Activated CD8-positive, alpha-beta memory T cell treated with anti-CD3 and anti-CD28 coated beads, Interleukin-2, amount 10 ng/mL, durations not matched to agents 7 days and 5 days (primary cell): ENCODE measurements around the gene LHX2. TPM values are rescaled to one million over a fixed set of nuclear protein-coding genes. Genes with fewer than 3 reads are reported as not detected.

Source experiments
- ATAC-seq: fragments of 150-1000 bp; cut with Tn5 transposase; one replicate; pipeline ENCODE4 v1.10.0; 2021; ENCODE audit warnings: moderate library complexity
- CTCF ChIA-PET: fragments of 350-600 bp; sonication (Branson Sonifier 250); formaldehyde crosslinking; loops from one replicate; lab custom pipeline; 2021; ENCODE audit warnings: antibody characterized with exemption; lab: Charles Lee
- DNase-seq: peaks from one replicate; pipeline ENCODE4 v3.0.0-alpha.2; 2020
- H3K27ac Mint-ChIP-seq: one replicate; pipeline ENCODE4 v1.8.0; 2021; ENCODE audit warnings: mild to moderate bottlenecking, mixed read lengths
- H3K27me3 Mint-ChIP-seq: one replicate; pipeline ENCODE4 v1.8.0; 2021; ENCODE audit warnings: mixed read lengths
- H3K36me3 Mint-ChIP-seq: one replicate; pipeline ENCODE4 v1.8.0; 2021; ENCODE audit warnings: mild to moderate bottlenecking, mixed read lengths
- H3K4me1 Mint-ChIP-seq: one replicate; pipeline ENCODE4 v1.8.0; 2021; ENCODE audit warnings: mixed read lengths
- H3K4me3 Mint-ChIP-seq: one replicate; pipeline ENCODE4 v1.8.0; 2021; ENCODE audit warnings: mild to moderate bottlenecking, moderate library complexity, mixed read lengths
- H3K9me3 Mint-ChIP-seq: one replicate; pipeline ENCODE4 v1.8.0; 2022; ENCODE audit warnings: low read depth, mixed read lengths
- total RNA-seq, 2 experiments: library from RNA; stranded (reverse); gene quantifications; one replicate each; pipeline ENCODE4 v1.2.3, GENCODE V29; 2021

Gene LHX2
- total RNA-seq, 2 experiments from 2014 or later, result not detected

DNA sequence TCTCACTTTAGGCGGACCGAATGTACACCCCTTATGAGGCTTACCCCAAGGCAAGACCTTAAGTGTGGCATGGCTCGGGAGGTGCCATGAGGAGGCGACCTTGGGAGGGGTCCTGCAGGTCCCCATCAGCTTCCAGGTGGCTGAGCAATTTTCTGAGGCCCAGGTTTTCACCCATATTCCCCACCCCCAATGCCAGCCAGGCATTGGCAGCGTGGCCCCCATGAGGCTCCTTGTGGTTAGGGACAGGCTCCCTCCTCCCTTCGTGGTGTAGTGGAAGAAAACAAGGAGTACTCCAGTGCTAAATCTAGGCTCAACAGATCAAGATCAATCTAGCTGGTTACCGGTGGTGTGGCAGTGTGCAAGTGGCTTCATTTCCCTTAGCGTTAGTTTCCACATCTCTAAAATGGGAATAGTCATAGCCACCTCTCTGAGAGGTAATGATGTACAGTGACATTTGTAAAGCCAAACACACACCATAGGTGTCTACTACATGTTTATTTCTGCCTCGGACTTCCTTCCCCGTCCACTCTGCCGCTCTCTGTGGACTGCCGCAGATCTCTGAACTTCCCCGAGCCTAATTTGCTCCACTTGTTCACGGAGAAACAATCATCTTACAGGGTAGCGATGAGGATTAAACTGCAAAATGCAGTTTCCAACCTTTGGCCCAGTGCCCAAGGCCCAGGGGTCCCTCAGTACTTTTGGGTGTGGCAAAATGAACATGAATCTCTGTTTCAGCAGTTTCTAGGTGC is 8.4 kb downstream of the LHX2 start:
- ATAC-seq (no peak), DNase-seq (no peak)
- H3K4me3 Mint-ChIP-seq, result no peak overlapping the region
- H3K27ac Mint-ChIP-seq, result no peak overlapping the region
- H3K4me1 Mint-ChIP-seq, result peaks cover 13% of the 10 kb centered on the region
- H3K9me3 Mint-ChIP-seq, result no peaks in the 10 kb centered on the region
- CTCF ChIA-PET, result interaction anchor here (2.4 kb wide), 1 partner anchor 21 kb away, joined by 10 read pairs; no protein-coding TSS in a partner anchor
- peaks cover 88% of the 10 kb centered on the region for H3K27me3 Mint-ChIP-seq
- peaks cover 2% of the 10 kb centered on the region for H3K36me3 Mint-ChIP-seq

DNA sequence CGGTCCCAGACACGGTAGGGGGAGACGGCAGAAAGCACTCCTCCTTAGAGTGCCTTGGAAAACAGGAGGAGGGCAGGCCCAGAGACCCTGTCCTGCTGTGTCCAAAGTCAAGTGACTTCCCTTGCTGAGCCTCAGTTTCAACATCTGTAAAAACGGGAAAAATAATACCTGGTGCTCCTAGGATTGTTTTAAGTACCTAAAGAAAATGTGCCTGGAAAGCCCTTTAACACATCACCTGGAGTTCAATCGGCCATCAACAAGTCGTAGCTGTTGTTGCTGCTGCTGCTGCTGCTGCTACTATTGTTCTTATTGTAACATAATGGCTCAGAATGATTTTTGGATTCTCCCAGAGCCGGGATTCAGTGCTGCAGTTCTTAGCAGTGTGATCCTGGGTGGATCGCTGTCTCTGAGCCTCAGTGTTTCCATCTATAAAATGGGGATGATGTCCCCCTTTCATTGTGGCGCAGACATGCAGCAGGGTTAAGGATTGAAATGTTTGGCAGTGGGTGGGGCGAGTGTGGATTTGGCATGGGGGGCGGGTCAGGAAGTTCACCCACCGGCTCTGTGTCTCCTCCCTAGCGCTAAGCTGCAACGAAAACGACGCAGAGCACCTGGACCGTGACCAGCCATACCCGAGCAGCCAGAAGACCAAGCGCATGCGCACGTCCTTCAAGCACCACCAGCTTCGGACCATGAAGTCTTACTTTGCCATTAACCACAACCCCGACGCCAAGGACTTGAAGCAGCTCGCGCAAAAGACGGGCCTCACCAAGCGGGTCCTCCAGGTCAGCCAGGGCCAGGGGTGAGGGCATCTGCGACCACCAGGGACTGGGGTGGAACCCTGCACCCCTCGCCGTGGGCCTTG is 9.2 kb downstream of the LHX2 start:
- ATAC-seq, result no peak
- H3K4me1 Mint-ChIP-seq, result peaks cover 13% of the 10 kb centered on the region
- H3K4me3 Mint-ChIP-seq, result no peak overlapping the region
- CTCF ChIA-PET, result no interaction called here
- H3K27ac Mint-ChIP-seq, result no peak overlapping the region
- peaks cover 83% of the 10 kb centered on the region for H3K27me3 Mint-ChIP-seq
- H3K36me3 Mint-ChIP-seq, result peaks cover 2% of the 10 kb centered on the region
- no peaks in the 10 kb centered on the region for H3K9me3 Mint-ChIP-seq
- DNase-seq, result no peak

DNA sequence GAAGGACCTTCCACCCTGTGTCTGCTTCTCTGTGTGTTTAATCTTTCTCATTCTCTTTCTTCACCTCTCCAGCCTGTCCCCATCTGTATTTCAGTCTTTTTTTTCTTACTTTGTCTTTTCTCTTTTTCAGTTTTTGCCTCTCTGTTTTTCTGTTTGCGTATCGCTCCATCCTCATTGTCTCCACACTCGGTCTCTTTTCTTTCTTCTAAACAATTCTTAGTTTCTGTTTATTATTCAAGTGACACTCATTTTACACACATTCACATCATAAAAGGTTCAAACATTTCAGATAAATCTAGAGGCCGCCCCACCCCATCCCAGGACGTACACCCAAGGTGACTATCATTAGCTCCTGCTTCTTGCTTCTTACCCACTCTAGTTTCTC is 9.8 kb downstream of the LHX2 start:
- DNase-seq, result no peak
- H3K27ac Mint-ChIP-seq, result no peak overlapping the region
- no peaks in the 10 kb centered on the region for H3K9me3 Mint-ChIP-seq
- H3K4me3 Mint-ChIP-seq, result no peak overlapping the region
- CTCF ChIA-PET, result no interaction called here
- no peak for ATAC-seq
- peaks cover 2% of the 10 kb centered on the region for H3K36me3 Mint-ChIP-seq
- H3K27me3 Mint-ChIP-seq, result peaks cover 84% of the 10 kb centered on the region
- H3K4me1 Mint-ChIP-seq, result peaks cover 12% of the 10 kb centered on the region

DNA sequence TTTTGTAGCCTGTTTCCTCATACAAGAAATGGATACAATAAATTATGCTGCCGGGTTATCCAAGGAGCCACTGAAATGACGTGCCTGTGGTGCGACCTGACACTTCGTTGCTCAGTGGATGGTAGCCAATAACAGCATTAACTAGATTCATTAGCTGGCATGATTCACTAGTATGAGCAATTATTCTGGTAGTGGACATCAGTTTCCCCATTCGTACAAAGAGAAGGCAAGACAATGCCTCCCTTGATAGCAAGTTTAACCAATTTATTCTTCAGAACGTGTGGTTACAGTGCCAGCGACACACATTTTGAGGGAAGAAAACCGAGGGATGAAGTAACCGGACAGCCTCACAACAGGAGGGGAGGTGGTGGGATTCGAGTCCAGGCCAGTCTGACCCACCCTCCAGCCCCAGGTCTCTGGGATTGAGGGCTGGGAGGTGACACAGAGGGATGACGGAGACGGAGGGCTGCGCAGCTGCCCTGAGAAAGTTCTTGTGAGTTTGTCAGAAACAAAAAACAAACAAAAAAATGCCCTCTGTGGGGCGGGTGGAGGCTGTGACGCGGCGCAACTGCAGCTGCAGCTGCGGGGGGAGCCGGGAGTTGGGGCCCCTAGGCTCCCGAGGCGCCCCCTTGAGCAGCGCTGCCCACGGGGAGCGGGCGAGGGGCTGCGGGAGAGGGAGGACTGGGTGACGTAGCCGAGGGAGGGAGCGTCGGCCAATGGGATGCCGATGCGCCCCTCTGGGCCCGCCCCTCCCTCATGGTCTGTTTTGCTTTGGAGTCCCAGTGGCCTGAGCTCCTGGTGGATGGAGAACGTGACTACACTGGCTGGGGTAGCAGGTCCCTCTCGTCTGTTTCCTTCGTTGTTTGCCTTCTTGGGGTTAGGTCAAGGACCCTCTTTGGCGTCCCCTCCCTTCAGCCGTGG is 10.9 kb downstream of the LHX2 start:
- CTCF ChIA-PET, result no interaction called here
- DNase-seq (no peak), ATAC-seq (no peak)
- Mint-ChIP-seq H3K4me1 (peaks cover 6% of the 10 kb centered on the region), H3K4me3 (no peak overlapping the region), H3K27me3 (peaks cover 81% of the 10 kb centered on the region), H3K36me3 (no peaks in the 10 kb centered on the region), H3K27ac (no peak overlapping the region), H3K9me3 (no peaks in the 10 kb centered on the region)

DNA sequence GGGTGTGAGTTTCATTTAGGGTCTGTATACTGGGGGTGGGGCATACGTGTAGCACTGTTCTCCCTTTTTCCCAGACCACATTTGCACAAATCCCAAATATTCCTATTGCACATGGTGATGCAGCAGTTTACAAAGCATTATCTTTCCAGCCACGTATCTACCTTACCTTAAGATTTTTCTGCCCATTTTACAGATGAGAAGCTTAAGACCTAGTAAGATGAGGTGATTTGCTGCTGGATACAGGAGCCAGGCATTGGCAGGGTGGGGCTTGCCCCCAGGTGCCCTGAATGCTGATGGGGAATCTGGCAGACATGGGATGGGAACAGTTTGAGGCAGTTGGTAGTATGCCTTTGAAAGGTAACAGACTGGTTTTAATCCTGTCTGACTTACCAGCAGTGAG is 12.5 kb downstream of the LHX2 start:
- no peak for ATAC-seq
- H3K36me3 Mint-ChIP-seq, result no peaks in the 10 kb centered on the region
- no peaks in the 10 kb centered on the region for H3K9me3 Mint-ChIP-seq
- H3K4me3 Mint-ChIP-seq, result no peak overlapping the region
- peaks cover 4% of the 10 kb centered on the region for H3K4me1 Mint-ChIP-seq
- H3K27me3 Mint-ChIP-seq, result peaks cover 79% of the 10 kb centered on the region
- CTCF ChIA-PET, result interaction anchor here (1.0 kb wide), 1 partner anchor 481 kb away, joined by 3 read pairs; no protein-coding TSS in a partner anchor
- no peak for DNase-seq
- no peak overlapping the region for H3K27ac Mint-ChIP-seq

DNA sequence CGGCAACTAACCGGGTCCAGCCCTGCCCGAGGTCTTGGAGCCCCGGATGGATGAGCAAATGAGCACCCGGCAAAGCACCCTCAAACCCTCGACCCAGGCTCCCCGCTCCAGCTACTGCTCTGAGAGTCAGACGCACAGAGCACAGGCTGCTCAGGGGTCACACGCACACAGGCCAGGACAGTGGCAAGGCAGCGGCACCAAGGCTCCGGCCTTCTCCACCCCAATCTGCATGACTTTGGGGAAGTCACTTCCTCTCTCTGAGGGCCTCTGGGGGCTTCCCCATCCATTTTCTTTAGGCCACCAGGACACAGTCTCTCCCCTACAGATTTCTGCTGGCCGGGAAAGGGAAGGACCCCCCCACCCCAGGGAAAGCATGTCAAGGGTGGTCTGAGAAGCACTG is 18.0 kb downstream of the LHX2 start:
- H3K9me3 Mint-ChIP-seq, result no peaks in the 10 kb centered on the region
- ATAC-seq (no peak), DNase-seq (no peak)
- H3K27ac Mint-ChIP-seq, result no peak overlapping the region
- H3K27me3 Mint-ChIP-seq, result peaks cover 70% of the 10 kb centered on the region
- H3K4me1 Mint-ChIP-seq, result no peaks in the 10 kb centered on the region
- no peaks in the 10 kb centered on the region for H3K36me3 Mint-ChIP-seq
- CTCF ChIA-PET, result no interaction called here
- no peak overlapping the region for H3K4me3 Mint-ChIP-seq

DNA sequence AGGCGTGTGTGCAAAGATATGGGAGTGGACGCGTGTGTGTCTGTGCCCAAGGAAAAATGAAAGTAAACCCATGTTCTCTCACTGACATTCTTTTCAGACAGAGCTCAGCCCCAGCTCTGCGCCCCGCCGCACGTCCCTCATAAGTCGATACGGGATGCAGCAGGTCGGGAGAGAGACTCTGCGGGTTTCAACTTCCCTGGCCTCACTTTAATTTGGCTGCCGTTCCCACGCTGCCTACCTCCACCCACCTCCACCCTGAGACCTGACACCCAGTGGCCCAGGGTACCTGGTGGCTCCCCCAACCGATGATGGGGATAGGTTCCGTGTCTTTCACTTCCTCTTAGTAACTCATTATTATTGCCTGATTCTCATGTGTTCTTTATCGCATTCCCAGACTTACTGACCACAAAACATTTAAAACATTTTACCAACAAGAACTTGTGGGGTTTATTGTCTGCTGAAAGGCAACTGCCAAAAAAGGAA is 19.4 kb downstream of the LHX2 start:
- H3K9me3 Mint-ChIP-seq, result no peaks in the 10 kb centered on the region
- ATAC-seq, result no peak
- no peaks in the 10 kb centered on the region for H3K4me1 Mint-ChIP-seq
- CTCF ChIA-PET, result no interaction called here
- H3K27ac Mint-ChIP-seq, result no peak overlapping the region
- H3K27me3 Mint-ChIP-seq, result peaks cover 70% of the 10 kb centered on the region
- DNase-seq, result no peak
- H3K36me3 Mint-ChIP-seq, result no peaks in the 10 kb centered on the region
- no peak overlapping the region for H3K4me3 Mint-ChIP-seq

DNA sequence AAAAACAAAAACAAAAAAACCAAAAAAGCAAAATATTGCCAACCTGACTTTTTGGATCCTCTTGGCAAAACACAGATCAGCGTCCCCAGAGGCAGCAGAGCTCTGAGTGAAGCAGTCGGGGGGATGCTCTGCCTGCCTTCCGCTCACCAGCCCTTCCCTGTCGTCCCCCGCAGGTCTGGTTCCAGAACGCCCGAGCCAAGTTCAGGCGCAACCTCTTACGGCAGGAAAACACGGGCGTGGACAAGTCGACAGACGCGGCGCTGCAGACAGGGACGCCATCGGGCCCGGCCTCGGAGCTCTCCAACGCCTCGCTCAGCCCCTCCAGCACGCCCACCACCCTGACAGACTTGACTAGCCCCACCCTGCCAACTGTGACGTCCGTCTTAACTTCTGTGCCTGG is 20.7 kb downstream of the LHX2 start:
- no peaks in the 10 kb centered on the region for H3K36me3 Mint-ChIP-seq
- no peak overlapping the region for H3K27ac Mint-ChIP-seq
- no peaks in the 10 kb centered on the region for H3K9me3 Mint-ChIP-seq
- H3K4me3 Mint-ChIP-seq, result no peak overlapping the region
- H3K27me3 Mint-ChIP-seq, result peaks cover 60% of the 10 kb centered on the region
- ATAC-seq (no peak), DNase-seq (no peak)
- CTCF ChIA-PET, result no interaction called here
- no peaks in the 10 kb centered on the region for H3K4me1 Mint-ChIP-seq

DNA sequence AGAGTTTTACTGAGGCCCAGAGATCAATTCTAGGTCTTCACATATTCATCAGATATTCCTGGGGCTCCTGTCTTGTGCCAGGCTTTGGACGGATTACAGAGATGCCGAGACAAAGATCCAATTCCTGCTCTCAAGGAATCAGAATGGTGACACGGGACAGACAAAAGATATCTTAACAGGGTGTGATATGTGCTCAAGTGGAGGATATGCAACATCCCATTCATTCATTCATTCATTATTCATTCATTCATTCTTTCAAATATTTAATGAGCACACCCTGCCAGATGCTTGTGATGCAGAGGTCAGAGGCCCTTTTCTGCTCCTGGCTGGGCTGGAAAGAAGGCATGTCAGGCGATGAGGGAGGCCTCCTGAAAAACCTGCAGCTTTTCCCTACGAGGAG is 21.8 kb downstream of the LHX2 start:
- H3K4me1 Mint-ChIP-seq, result no peaks in the 10 kb centered on the region
- CTCF ChIA-PET, result no interaction called here

DNA sequence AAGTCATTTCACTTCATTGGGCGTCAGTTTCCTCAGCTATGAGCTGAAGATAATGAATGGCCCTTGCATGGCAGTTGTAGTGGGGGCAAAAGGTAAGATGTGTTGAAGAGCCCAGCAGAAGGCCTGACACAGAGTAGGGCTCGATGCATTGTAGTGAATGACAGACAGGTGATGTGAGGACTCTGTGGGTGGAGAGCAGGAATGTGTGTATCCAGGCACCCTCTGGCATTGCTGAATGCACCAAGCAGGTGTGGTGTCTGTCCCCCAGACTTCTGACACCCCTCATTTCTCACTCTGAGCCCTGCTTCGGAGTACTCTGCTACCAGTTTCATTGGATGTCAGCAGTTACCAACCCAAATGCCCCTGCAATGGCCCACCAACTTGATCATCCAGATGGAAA is 22.4 kb downstream of the LHX2 start:
- H3K9me3 Mint-ChIP-seq, result no peaks in the 10 kb centered on the region
- no peak overlapping the region for H3K27ac Mint-ChIP-seq
- no peak overlapping the region for H3K4me3 Mint-ChIP-seq
- DNase-seq (no peak), ATAC-seq (no peak)
- peaks cover 64% of the 10 kb centered on the region for H3K27me3 Mint-ChIP-seq
- no peaks in the 10 kb centered on the region for H3K4me1 Mint-ChIP-seq
- no peaks in the 10 kb centered on the region for H3K36me3 Mint-ChIP-seq
- CTCF ChIA-PET, result no interaction called here

More for the DNA sequence above, 21.8 kb downstream of the LHX2 start:
- Mint-ChIP-seq H3K27me3 (peaks cover 65% of the 10 kb centered on the region), H3K36me3 (no peaks in the 10 kb centered on the region), H3K4me3 (no peak overlapping the region), H3K27ac (no peak overlapping the region), H3K9me3 (no peaks in the 10 kb centered on the region)
- no peak for DNase-seq
- ATAC-seq, result no peak

DNA sequence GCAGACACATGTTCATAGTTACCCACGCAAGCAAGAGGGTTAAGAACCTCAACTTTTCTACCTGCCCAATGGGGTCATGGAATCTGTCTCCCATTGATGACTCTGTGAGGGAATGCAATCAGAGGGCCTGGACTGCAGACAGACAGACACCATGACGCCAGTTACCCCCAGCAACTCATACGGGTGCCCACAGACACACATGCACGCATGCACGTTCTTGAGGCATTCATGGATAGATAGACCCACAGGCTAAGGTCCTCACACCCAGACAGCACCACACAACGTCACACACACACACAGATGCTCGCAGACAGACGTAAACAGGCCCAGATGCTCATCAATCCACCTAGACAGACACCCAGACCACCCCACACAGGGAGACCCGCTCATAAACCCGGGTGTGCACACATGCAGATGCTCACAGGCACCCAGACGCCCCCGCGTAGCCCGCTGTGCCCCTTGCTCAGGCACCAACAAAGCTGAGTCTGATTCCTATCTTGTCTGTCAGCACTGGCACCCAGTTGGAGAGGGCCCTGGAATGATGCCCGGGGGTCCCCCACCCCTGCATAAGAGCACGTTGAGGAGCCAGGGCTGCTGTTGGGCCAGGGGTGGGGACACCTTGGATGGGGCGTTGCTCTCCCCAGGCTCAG is 23.6 kb downstream of the LHX2 start:
- ATAC-seq, result no peak
- Mint-ChIP-seq H3K27me3 (peaks cover 65% of the 10 kb centered on the region), H3K4me3 (no peak overlapping the region), H3K27ac (no peak overlapping the region), H3K4me1 (no peaks in the 10 kb centered on the region), H3K9me3 (no peaks in the 10 kb centered on the region), H3K36me3 (no peaks in the 10 kb centered on the region)
- CTCF ChIA-PET, result no interaction called here
- no peak for DNase-seq

DNA sequence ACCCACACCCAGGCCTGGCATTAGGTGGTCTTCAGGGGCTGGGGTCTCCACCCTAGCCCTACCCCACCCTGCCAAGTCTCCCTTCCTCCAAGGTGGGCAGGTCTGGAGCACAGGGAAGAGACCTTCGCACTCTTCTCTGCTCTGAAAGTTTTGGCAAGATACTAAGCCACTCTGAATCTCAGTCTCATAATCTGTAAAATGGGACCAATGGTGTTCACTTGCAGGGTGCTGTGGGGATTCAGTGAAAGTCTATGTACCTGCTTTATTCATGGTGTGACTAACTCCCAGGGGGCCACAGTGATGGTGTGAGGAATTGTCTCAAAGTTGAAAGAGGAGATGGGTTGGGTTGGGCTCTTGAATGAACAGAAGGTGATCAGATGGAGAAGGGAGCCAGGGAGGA is 25.0 kb downstream of the LHX2 start:
- H3K4me1 Mint-ChIP-seq, result peaks cover 4% of the 10 kb centered on the region
- H3K36me3 Mint-ChIP-seq, result no peaks in the 10 kb centered on the region
- H3K27ac Mint-ChIP-seq, result no peak overlapping the region
- ATAC-seq (no peak), DNase-seq (no peak)
- peaks cover 63% of the 10 kb centered on the region for H3K27me3 Mint-ChIP-seq
- no peak overlapping the region for H3K4me3 Mint-ChIP-seq
- H3K9me3 Mint-ChIP-seq, result no peaks in the 10 kb centered on the region
- CTCF ChIA-PET, result no interaction called here
